Caco-2 (cell line): ENCODE results near the gene ITGB8. TPM values are rescaled to one million over a fixed set of nuclear protein-coding genes. Genes with fewer than 3 reads are reported as not detected.
A peak's percentile ranks its signal among the peaks of the same experiment; 100 is the strongest.

Experiments
- BruUV-seq: library from RNA; stranded (reverse); fragments of 400-500 nt; replicated peaks from 2 replicates; lab custom pipeline; 2021; lab: Mats Ljungman, UMichigan
- CTCF ChIA-PET: fragments of 300-600 bp; sonication (Branson Sonifier 250); formaldehyde crosslinking; loops from one replicate; lab custom pipeline; 2022; ENCODE audit warnings: antibody characterized with exemption; lab: Charles Lee
- POLR2A ChIA-PET: fragments of 300-600 bp; sonication (Branson Sonifier 250); formaldehyde crosslinking; loops from one replicate; lab custom pipeline; 2022; ENCODE audit warnings: antibody characterized with exemption; lab: Charles Lee
- DNase-seq, 2 experiments: peaks; one replicate each; pipeline versions ENCODE4 v3.0.0 to v3.0.0-alpha.2; 2020 to 2022
- H3K27me3 ChIP-seq: replicated peaks from 2 replicates; pipeline ENCODE4 v1.6.0; 2011; ENCODE audit warnings: low read length; ENCODE audit not compliant: control insufficient read depth, insufficient read depth
- H3K36me3 ChIP-seq: 2 replicates; pipeline ENCODE4 v1.5.1; 2011; ENCODE audit warnings: low read length; ENCODE audit not compliant: control insufficient read depth, insufficient read depth
- H3K4me1 ChIP-seq: fragments of 250-450 bp; sonication (Bioruptor Pico); 2 replicates; pipeline ENCODE4 v1.5.1; 2020; ENCODE audit warnings: mild to moderate bottlenecking
- H3K4me3 ChIP-seq: 2 replicates; pipeline ENCODE4 v1.5.1; 2011; ENCODE audit warnings: low read depth, mild to moderate bottlenecking, control low read depth, low read length
- H3K9me3 ChIP-seq: fragments of 250-450 bp; sonication (Bioruptor Pico); 2 replicates; pipeline ENCODE4 v1.5.1; 2020; ENCODE audit warnings: mild to moderate bottlenecking, moderate library complexity
- H3K27ac Mint-ChIP-seq: one replicate; pipeline ENCODE4 v1.8.0; 2022; ENCODE audit warnings: mixed read lengths; ENCODE audit not compliant: unreplicated experiment
- H3K27me3 Mint-ChIP-seq: one replicate; pipeline ENCODE4 v1.8.0; 2022; ENCODE audit warnings: mixed read lengths; ENCODE audit not compliant: insufficient read depth, unreplicated experiment
- H3K36me3 Mint-ChIP-seq: one replicate; pipeline ENCODE4 v1.8.0; 2022; ENCODE audit warnings: mild to moderate bottlenecking, mixed read lengths; ENCODE audit not compliant: insufficient read depth, unreplicated experiment
- H3K4me1 Mint-ChIP-seq: one replicate; pipeline ENCODE4 v1.8.0; 2022; ENCODE audit warnings: low read depth, mixed read lengths; ENCODE audit not compliant: unreplicated experiment
- H3K4me3 Mint-ChIP-seq: one replicate; pipeline ENCODE4 v1.8.0; 2022; ENCODE audit warnings: mild to moderate bottlenecking, moderate library complexity, mixed read lengths; ENCODE audit not compliant: unreplicated experiment
- H3K9me3 Mint-ChIP-seq: one replicate; pipeline ENCODE4 v1.8.0; 2022; ENCODE audit warnings: mixed read lengths; ENCODE audit not compliant: unreplicated experiment
- intact Hi-C: fragments of 100-400 bp; cut with micrococcal nuclease; formaldehyde crosslinking; loops from one replicate; pipeline ENCODE4 v1.10.0; 2022; ENCODE audit not compliant: unreplicated experiment
- total RNA-seq: library from RNA; stranded (reverse); gene quantifications from 2 replicates; pipeline ENCODE4 v1.2.3, GENCODE V29; 2022
- TF ChIP-seq, protein P1 (sequence below), 2 experiments: fragments of 200-600 bp in 1 of 2; IDR thresholded peaks; 1 replicate in 1 of 2; 2 replicates in 1 of 2; pipeline versions ENCODE4 v1.5.1 to v1.8.0; 2011 to 2022; ENCODE audit warnings: antibody characterized with exemption in 1 of 2, control low read depth in 1 of 2, inconsistent platforms in 1 of 2, low read depth in 1 of 2, low read length in 1 of 2, mild to moderate bottlenecking in 1 of 2, moderate library complexity in 1 of 2; ENCODE audit not compliant: insufficient read depth in 1 of 2, severe bottlenecking in 1 of 2, unreplicated experiment in 1 of 2

Gene ITGB8
- total RNA-seq, 1 experiment from 2014 or later, result 3.2 TPM

DNA sequence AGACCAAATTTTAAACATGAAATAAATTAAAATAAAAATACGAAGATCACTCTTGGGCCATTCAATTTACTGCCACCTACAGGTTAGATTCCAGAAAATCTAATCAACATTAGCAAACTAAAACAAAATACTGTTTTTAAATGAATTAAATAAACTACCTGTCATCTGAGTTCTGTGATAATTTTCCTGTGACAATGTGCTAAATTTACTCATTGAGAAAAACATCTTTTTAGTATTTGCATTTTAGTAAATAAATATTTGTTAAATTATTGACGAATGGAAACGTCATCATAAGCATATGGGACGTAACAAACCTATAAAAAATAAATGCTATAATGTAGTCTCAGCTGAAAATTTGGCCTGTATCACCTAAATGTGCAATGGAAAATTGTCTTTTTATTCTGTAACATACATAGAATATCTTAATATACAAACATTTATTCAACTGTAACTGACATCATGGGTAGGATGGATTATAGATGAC lies 72.1 kb downstream of the ITGB8 start:
- no peak overlapping the region for H3K4me3 Mint-ChIP-seq
- H3K27ac Mint-ChIP-seq, result no peak overlapping the region
- TF ChIP-seq, protein P1, sequence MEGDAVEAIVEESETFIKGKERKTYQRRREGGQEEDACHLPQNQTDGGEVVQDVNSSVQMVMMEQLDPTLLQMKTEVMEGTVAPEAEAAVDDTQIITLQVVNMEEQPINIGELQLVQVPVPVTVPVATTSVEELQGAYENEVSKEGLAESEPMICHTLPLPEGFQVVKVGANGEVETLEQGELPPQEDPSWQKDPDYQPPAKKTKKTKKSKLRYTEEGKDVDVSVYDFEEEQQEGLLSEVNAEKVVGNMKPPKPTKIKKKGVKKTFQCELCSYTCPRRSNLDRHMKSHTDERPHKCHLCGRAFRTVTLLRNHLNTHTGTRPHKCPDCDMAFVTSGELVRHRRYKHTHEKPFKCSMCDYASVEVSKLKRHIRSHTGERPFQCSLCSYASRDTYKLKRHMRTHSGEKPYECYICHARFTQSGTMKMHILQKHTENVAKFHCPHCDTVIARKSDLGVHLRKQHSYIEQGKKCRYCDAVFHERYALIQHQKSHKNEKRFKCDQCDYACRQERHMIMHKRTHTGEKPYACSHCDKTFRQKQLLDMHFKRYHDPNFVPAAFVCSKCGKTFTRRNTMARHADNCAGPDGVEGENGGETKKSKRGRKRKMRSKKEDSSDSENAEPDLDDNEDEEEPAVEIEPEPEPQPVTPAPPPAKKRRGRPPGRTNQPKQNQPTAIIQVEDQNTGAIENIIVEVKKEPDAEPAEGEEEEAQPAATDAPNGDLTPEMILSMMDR (IDR thresholded peaks at IDR 0.05; ENCODE audit: insufficient read depth in 1 of 2, low read depth in 1 of 2, low read length in 1 of 2, severe bottlenecking in 1 of 2, unreplicated experiment in 1 of 2), result peak in 1 of 2 experiments; percentile 9
- no peaks in the 10 kb centered on the region for H3K9me3 ChIP-seq
- no peaks in the 10 kb centered on the region for H3K27me3 Mint-ChIP-seq
- no peaks in the 10 kb centered on the region for H3K9me3 Mint-ChIP-seq
- H3K36me3 ChIP-seq, result no peaks in the 10 kb centered on the region
- CTCF ChIA-PET, result no interaction called here
- H3K4me1 ChIP-seq, result peaks cover 5% of the 10 kb centered on the region
- H3K4me1 Mint-ChIP-seq, result peaks cover 9% of the 10 kb centered on the region
- BruUV-seq, result no TSS peak
- intact Hi-C loops, result no loop called here
- no peaks in the 10 kb centered on the region for H3K27me3 ChIP-seq
- H3K36me3 Mint-ChIP-seq, result no peaks in the 10 kb centered on the region
- no peak for DNase-seq
- H3K4me3 ChIP-seq, result no peak overlapping the region
- POLR2A ChIA-PET, result no interaction called here

DNA sequence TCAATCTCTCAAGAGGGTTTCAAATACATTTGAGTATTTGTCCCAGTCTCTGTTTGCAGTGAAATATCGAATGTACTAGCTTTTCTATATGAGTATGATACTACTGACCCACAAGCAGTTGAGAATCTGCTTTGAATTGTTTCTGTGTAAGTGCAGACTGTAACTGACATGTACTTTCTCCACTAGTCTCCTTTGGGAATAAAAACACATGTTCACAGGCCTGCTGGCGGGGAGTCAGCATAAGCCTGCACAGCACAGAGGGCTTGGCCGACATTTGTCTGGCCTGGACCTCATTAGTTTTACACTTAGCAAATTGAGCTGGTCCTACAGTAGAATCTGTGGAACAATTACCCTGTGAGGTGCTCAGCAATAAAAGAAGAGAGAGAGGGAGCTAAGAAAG lies 72.6 kb downstream of the ITGB8 start:
- H3K4me1 ChIP-seq, result peaks cover 10% of the 10 kb centered on the region
- Mint-ChIP-seq H3K36me3 (no peaks in the 10 kb centered on the region), H3K4me1 (peaks cover 14% of the 10 kb centered on the region), H3K27me3 (no peaks in the 10 kb centered on the region), H3K4me3 (no peak overlapping the region), H3K27ac (no peak overlapping the region), H3K9me3 (no peaks in the 10 kb centered on the region)
- no peaks in the 10 kb centered on the region for H3K27me3 ChIP-seq
- H3K4me3 ChIP-seq, result no peak overlapping the region
- no TSS peak for BruUV-seq
- H3K9me3 ChIP-seq, result no peaks in the 10 kb centered on the region
- no peaks in the 10 kb centered on the region for H3K36me3 ChIP-seq
- intact Hi-C loops, result no loop called here
- CTCF ChIA-PET, result interaction anchor here (0.5 kb wide), 1 partner anchor 17 kb away, joined by 3 read pairs; no protein-coding TSS in a partner anchor
- TF ChIP-seq, protein P1 (IDR thresholded peaks at IDR 0.05; ENCODE audit: insufficient read depth in 1 of 2, low read depth in 1 of 2, low read length in 1 of 2, severe bottlenecking in 1 of 2, unreplicated experiment in 1 of 2), result no peak
- DNase-seq, result no peak
- POLR2A ChIA-PET, result no interaction called here

DNA sequence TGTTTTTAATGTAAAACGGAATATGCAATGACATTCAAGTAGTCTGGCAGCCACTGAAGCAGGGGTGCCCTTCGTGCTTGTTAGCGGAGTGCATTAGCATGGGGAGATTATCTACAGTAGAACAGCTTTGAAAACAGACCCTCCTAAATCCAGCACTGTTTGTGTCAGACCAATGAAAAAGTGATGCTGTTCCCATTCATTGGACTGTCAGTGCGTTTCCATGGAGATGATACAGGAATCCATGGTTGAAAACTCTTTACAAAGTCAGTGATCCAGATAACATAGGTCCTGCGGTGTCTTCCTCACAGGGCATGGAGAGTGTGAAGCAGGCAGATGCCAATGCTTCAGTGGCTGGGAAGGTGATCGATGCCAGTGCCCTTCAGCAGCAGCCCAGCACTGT lies 73.6 kb downstream of the ITGB8 start:
- TF ChIP-seq, protein P1 (IDR thresholded peaks at IDR 0.05; ENCODE audit: insufficient read depth in 1 of 2, low read depth in 1 of 2, low read length in 1 of 2, severe bottlenecking in 1 of 2, unreplicated experiment in 1 of 2), result no peak
- H3K27me3 Mint-ChIP-seq, result no peaks in the 10 kb centered on the region
- Histone ChIP-seq H3K9me3 (no peaks in the 10 kb centered on the region), H3K4me1 (peaks cover 15% of the 10 kb centered on the region), H3K27me3 (no peaks in the 10 kb centered on the region), H3K36me3 (no peaks in the 10 kb centered on the region), H3K4me3 (no peak overlapping the region)
- H3K9me3 Mint-ChIP-seq, result no peaks in the 10 kb centered on the region
- no peaks in the 10 kb centered on the region for H3K36me3 Mint-ChIP-seq
- no peak for DNase-seq
- no peak overlapping the region for H3K27ac Mint-ChIP-seq
- ChIA-PET CTCF (no interaction called here), POLR2A (no interaction called here)
- BruUV-seq, result no TSS peak
- no peak overlapping the region for H3K4me3 Mint-ChIP-seq
- peaks cover 17% of the 10 kb centered on the region for H3K4me1 Mint-ChIP-seq
- intact Hi-C loops, result no loop called here
